Ascending aorta (tissue), 2 donors: Measurements from ENCODE around the gene GFOD1. TPM values are rescaled to one million over a fixed set of nuclear protein-coding genes. Genes with fewer than 3 reads are reported as not detected.

Experiments
- DNase-seq, 2 donors: peaks; one replicate each; pipeline ENCODE4 v3.0.0-alpha.2; 2019; ENCODE audit warnings: low spot score in 2 of 2
- H3K27ac ChIP-seq, 2 donors: fragments of 200-600 bp; sonication (generic); one replicate each; pipeline ENCODE4 v1.5.1; 2016 to 2017; ENCODE audit warnings: mild to moderate bottlenecking in 1 of 2
- H3K27me3 ChIP-seq: fragments of 200-600 bp; sonication (generic); one replicate; pipeline ENCODE4 v1.5.1; 2017
- H3K36me3 ChIP-seq, 2 donors: fragments of 200-600 bp; sonication (generic); one replicate each; pipeline ENCODE4 v1.5.1; 2016
- H3K4me1 ChIP-seq, 2 donors: fragments of 200-600 bp; sonication (generic); one replicate each; pipeline ENCODE4 v1.5.1; 2016 to 2017; ENCODE audit warnings: mild to moderate bottlenecking in 1 of 2
- H3K4me3 ChIP-seq, 2 donors: fragments of 200-600 bp; sonication (generic); one replicate each; pipeline ENCODE4 v1.5.1; 2016 to 2017; ENCODE audit warnings: mild to moderate bottlenecking in 1 of 2
- H3K9me3 ChIP-seq, 2 donors: fragments of 200-600 bp; sonication (generic); one replicate each; pipeline ENCODE4 v1.5.1; 2016
- CTCF ChIP-seq, 3 experiments: fragments of 200-600 bp in 2 of 3; fragments of 450-650 bp in 1 of 3; sonication (generic) in 2 of 3; IDR thresholded peaks; one replicate each; pipeline ENCODE4 v1.5.1; 2016 to 2019; ENCODE audit warnings: antibody characterized with exemption in 3 of 3, mild to moderate bottlenecking in 1 of 3, moderate library complexity in 1 of 3
- intact Hi-C: fragments of 100-400 bp; cut with DNase I; formaldehyde crosslinking; loops from one replicate; pipeline ENCODE4 v1.15.1; 2023
- total RNA-seq: library from RNA; depleted of rRNA; stranded (reverse); fragments of >200 nt; gene quantifications from one replicate; pipeline ENCODE4 v1.1.0, GENCODE V29; 2016

The GFOD1 gene
- total RNA-seq, 1 donor from 2014 or later, result 28.7 TPM

GRCh38 chr6:13441778-13442177 lies 45.6 kb downstream of the GFOD1 start:
- H3K36me3 ChIP-seq, result no peaks in the 10 kb centered on the region
- H3K27ac ChIP-seq, result no peak overlapping the region
- no peak for DNase-seq
- no peaks in the 10 kb centered on the region for H3K27me3 ChIP-seq
- H3K9me3 ChIP-seq, result no peaks in the 10 kb centered on the region
- intact Hi-C loops, result no loop called here
- peaks cover 5 to 8% of the 10 kb centered on the region in 2 donors for H3K4me1 ChIP-seq
- no peak for TF ChIP-seq CTCF (IDR thresholded peaks at IDR 0.05)
- no peak overlapping the region for H3K4me3 ChIP-seq

GRCh38 chr6:13439644-13440043 lies 47.8 kb downstream of the GFOD1 start:
- Histone ChIP-seq H3K4me3 (no peak overlapping the region), H3K36me3 (no peaks in the 10 kb centered on the region), H3K9me3 (peaks cover 0 to 2% of the 10 kb centered on the region in 2 donors), H3K4me1 (no peaks in the 10 kb centered on the region), H3K27me3 (no peaks in the 10 kb centered on the region), H3K27ac (no peak overlapping the region)
- intact Hi-C loops, result no loop called here
- no peak for TF ChIP-seq CTCF (IDR thresholded peaks at IDR 0.05)
- no peak for DNase-seq

- H3K27me3 ChIP-seq, result no peaks in the 10 kb centered on the region
- H3K9me3 ChIP-seq, result peaks cover 0 to 6% of the 10 kb centered on the region in 2 donors
- H3K4me3 ChIP-seq, result no peak overlapping the region
- no peak for TF ChIP-seq CTCF (IDR thresholded peaks at IDR 0.05)
- H3K27ac ChIP-seq, result no peak overlapping the region
- H3K36me3 ChIP-seq, result no peaks in the 10 kb centered on the region
- DNase-seq, result no peak
- intact Hi-C loops, result no loop called here
- no peaks in the 10 kb centered on the region for H3K4me1 ChIP-seq
These were observed 49.3 kb downstream of the GFOD1 start for GRCh38 chr6:13438126-13438525.

GRCh38 chr6:13437218-13437996 lies 50.0 kb downstream of the GFOD1 start:
- Histone ChIP-seq H3K36me3 (no peaks in the 10 kb centered on the region), H3K4me1 (no peaks in the 10 kb centered on the region), H3K9me3 (peaks cover 0 to 6% of the 10 kb centered on the region in 2 donors), H3K27ac (no peak overlapping the region), H3K4me3 (no peak overlapping the region), H3K27me3 (no peaks in the 10 kb centered on the region)
- intact Hi-C loops, result no loop called here
- DNase-seq, result no peak
- TF ChIP-seq CTCF (IDR thresholded peaks at IDR 0.05), result no peak

GRCh38 chr6:13436399-13437217 lies 50.8 kb downstream of the GFOD1 start:
- no peak for DNase-seq
- no peaks in the 10 kb centered on the region for H3K27me3 ChIP-seq
- H3K36me3 ChIP-seq, result no peaks in the 10 kb centered on the region
- H3K9me3 ChIP-seq, result peaks cover 0 to 6% of the 10 kb centered on the region in 2 donors
- no peak overlapping the region for H3K27ac ChIP-seq
- TF ChIP-seq CTCF (IDR thresholded peaks at IDR 0.05), result no peak
- intact Hi-C loops, result no loop called here
- H3K4me3 ChIP-seq, result no peak overlapping the region
- H3K4me1 ChIP-seq, result no peaks in the 10 kb centered on the region
